ENCODE results near the gene DICER1. TPM values are rescaled to one million over a fixed set of nuclear protein-coding genes. Genes with fewer than 3 reads are reported as not detected.

DICER1 gene
- total RNA-seq, 1 donor from 2014 or later = 134 TPM

GRCh38 chr14:95101736-95102679 lies 55.3 kb downstream of the DICER1 start:
- Histone ChIP-seq H3K4me3 (no peak overlapping the region), H3K36me3 (peaks cover 33 to 49% of the 10 kb centered on the region in 2 donors), H3K4me1 (peaks cover 0 to 12% of the 10 kb centered on the region in 2 donors), H3K9me3 (no peaks in the 10 kb centered on the region), H3K27me3 (no peaks in the 10 kb centered on the region), H3K27ac (no peak overlapping the region)
- intact Hi-C loops (cut with DNase I) = loop anchor here (5.0 kb wide), 1 partner anchor 415 kb away; no protein-coding TSS in a partner anchor
- no peak for TF ChIP-seq CTCF (IDR thresholded peaks at IDR 0.05)
- no peak for DNase-seq (ENCODE audit: low spot score in 2 of 2)

- Histone ChIP-seq H3K36me3 (peaks cover 11 to 41% of the 10 kb centered on the region in 2 donors), H3K9me3 (no peaks in the 10 kb centered on the region), H3K4me3 (no peak overlapping the region), H3K27me3 (no peaks in the 10 kb centered on the region), H3K4me1 (peaks cover 0 to 12% of the 10 kb centered on the region in 2 donors), H3K27ac (no peak overlapping the region)
- TF ChIP-seq CTCF (IDR thresholded peaks at IDR 0.05) = peak in 2 of 3 experiments; percentile 57 to 72
- intact Hi-C loops (cut with DNase I) = no loop called here
- DNase-seq (ENCODE audit: low spot score in 2 of 2) = peak in 1 of 2 donors; percentile 75
Measured at GRCh38 chr14:95098984-95099599, 58.2 kb downstream of the DICER1 start.

- no peak for TF ChIP-seq CTCF (IDR thresholded peaks at IDR 0.05)
- no peak for DNase-seq (ENCODE audit: low spot score in 2 of 2)
- Histone ChIP-seq H3K27me3 (no peaks in the 10 kb centered on the region), H3K27ac (no peak overlapping the region), H3K4me3 (no peak overlapping the region), H3K36me3 (peaks cover 15 to 42% of the 10 kb centered on the region in 2 donors), H3K9me3 (no peaks in the 10 kb centered on the region), H3K4me1 (peaks cover 0 to 12% of the 10 kb centered on the region in 2 donors)
- intact Hi-C loops (cut with DNase I) = no loop called here
Measured at GRCh38 chr14:95097385-95097784, 59.9 kb downstream of the DICER1 start.

- peaks cover 0 to 12% of the 10 kb centered on the region in 2 donors for H3K4me1 ChIP-seq
- H3K27ac ChIP-seq = no peak overlapping the region
- no peak overlapping the region for H3K4me3 ChIP-seq
- intact Hi-C loops (cut with DNase I) = no loop called here
- no peak for DNase-seq (ENCODE audit: low spot score in 2 of 2)
- H3K36me3 ChIP-seq = peaks cover 16 to 42% of the 10 kb centered on the region in 2 donors
- no peak for TF ChIP-seq CTCF (IDR thresholded peaks at IDR 0.05)
- no peaks in the 10 kb centered on the region for H3K9me3 ChIP-seq
- no peaks in the 10 kb centered on the region for H3K27me3 ChIP-seq
Measured at GRCh38 chr14:95096476-95096875, 60.9 kb downstream of the DICER1 start.

- intact Hi-C loops (cut with DNase I) = no loop called here
- no peak for DNase-seq (ENCODE audit: low spot score in 2 of 2)
- Histone ChIP-seq H3K27me3 (no peaks in the 10 kb centered on the region), H3K36me3 (peaks cover 16 to 42% of the 10 kb centered on the region in 2 donors), H3K27ac (no peak overlapping the region), H3K4me3 (no peak overlapping the region), H3K9me3 (no peaks in the 10 kb centered on the region), H3K4me1 (peaks cover 0 to 10% of the 10 kb centered on the region in 2 donors)
- TF ChIP-seq CTCF (IDR thresholded peaks at IDR 0.05) = no peak
Measured at GRCh38 chr14:95095996-95096395, 61.3 kb downstream of the DICER1 start.

All from ascending aorta (tissue), 2 donors.